NCI-H1092 treated with DMSO at 0.1 percent for 48 hours (cell line): ENCODE data around the gene RNF214.
"Not testable (repeated sequence)": the region's sequence is repeated elsewhere in the genome, so short reads cannot be mapped to it uniquely, and the experiment has no call there.

Experiments
- DNase-seq: peaks from one replicate; lab custom pipeline; 2025; lab: John Stamatoyannopoulos, UW

RNF214 gene

GRCh38 chr11:117315285-117316196, 83.1 kb downstream of the RNF214 start:
- no peak for DNase-seq

- DNase-seq = peak; percentile 89
Measured at GRCh38 chr11:117316197-117316961, 83.9 kb downstream of the RNF214 start, which contains the start of gene BACE1. BACE1 (minus strand) TSS chr11:117316256; CDS start chr11:117315795, 461 bp downstream.

GRCh38 chr11:117318738-117319137, 86.3 kb downstream of the RNF214 start:
- DNase-seq = no peak

GRCh38 chr11:117319214-117319840, 86.9 kb downstream of the RNF214 start:
- DNase-seq = no peak

- not testable (repeated sequence) for DNase-seq
Measured at GRCh38 chr11:117327255-117327566, 94.7 kb downstream of the RNF214 start.

GRCh38 chr11:117327567-117328374, 95.3 kb downstream of the RNF214 start, which contains the start of gene CEP164:
CEP164 (plus strand) TSS chr11:117327854; CDS start chr11:117338587, 10,733 bp downstream.
- DNase-seq = peak; percentile 97

- peak; percentile 61 for DNase-seq
Measured at GRCh38 chr11:117328375-117329010, 96.0 kb downstream of the RNF214 start.

- no peak for DNase-seq
Measured at GRCh38 chr11:117332843-117333242, 100.4 kb downstream of the RNF214 start.

GRCh38 chr11:117333917-117334316, 101.4 kb downstream of the RNF214 start:
- DNase-seq = no peak

- DNase-seq = no peak
Measured at GRCh38 chr11:117334896-117335295, 102.4 kb downstream of the RNF214 start.

- no peak for DNase-seq
Measured at GRCh38 chr11:117335399-117335798, 102.9 kb downstream of the RNF214 start.
